Parathyroid adenoma (tissue), 2 donors: ENCODE results near the gene RGPD6.
"Not testable (repeated sequence)": the region's sequence is repeated elsewhere in the genome, so short reads cannot be mapped to it uniquely, and the experiment has no call there.

Experiments
- H2AFZ ChIP-seq: fragments of 300-600 bp; sonication (generic); one replicate; pipeline ENCODE4 v1.7.0; 2017; ENCODE audit warnings: antibody characterized with exemption, mild to moderate bottlenecking
- H3K27ac ChIP-seq: fragments of 300-600 bp; sonication (generic); one replicate; pipeline ENCODE4 v1.7.0; 2017
- H3K27me3 ChIP-seq: fragments of 300-600 bp; sonication (generic); one replicate; pipeline ENCODE4 v1.7.0; 2017; ENCODE audit warnings: low read length; ENCODE audit not compliant: control insufficient read depth, insufficient read depth
- H3K36me3 ChIP-seq: fragments of 300-600 bp; sonication (generic); one replicate; pipeline ENCODE4 v1.7.0; 2017; ENCODE audit warnings: low read length; ENCODE audit not compliant: control insufficient read depth, insufficient read depth
- H3K4me1 ChIP-seq: fragments of 300-600 bp; sonication (generic); one replicate; pipeline ENCODE4 v1.7.0; 2017; ENCODE audit warnings: control low read depth
- H3K4me2 ChIP-seq: fragments of 300-600 bp; sonication (generic); one replicate; pipeline ENCODE4 v1.7.0; 2017; ENCODE audit warnings: low read length
- H3K4me3 ChIP-seq: fragments of 300-600 bp; sonication (generic); one replicate; pipeline ENCODE4 v1.7.0; 2017; ENCODE audit warnings: low read depth, low read length
- H3K79me2 ChIP-seq: fragments of 300-600 bp; sonication (generic); one replicate; pipeline ENCODE4 v1.7.0; 2017; ENCODE audit warnings: control low read depth
- H3K9ac ChIP-seq: fragments of 300-600 bp; sonication (generic); one replicate; pipeline ENCODE4 v1.7.0; 2017; ENCODE audit warnings: mild to moderate bottlenecking
- H3K9me3 ChIP-seq: fragments of 300-600 bp; sonication (generic); one replicate; pipeline ENCODE4 v1.7.0; 2017; ENCODE audit warnings: low read length; ENCODE audit not compliant: control insufficient read depth
- donor health status: primary hyperparathyroidism.

RGPD6 gene

GRCh38 chr2:110576763-110577416 is at the start of gene RGPD6:
RGPD6 (minus strand) TSS chr2:110577222; CDS start chr2:110577024, 198 bp downstream.
- H3K4me1 ChIP-seq, H3K4me3 ChIP-seq, H3K9me3 ChIP-seq, H3K9ac ChIP-seq, H3K4me2 ChIP-seq, H3K27ac ChIP-seq, H2AFZ ChIP-seq, H3K36me3 ChIP-seq, H3K27me3 ChIP-seq, H3K79me2 ChIP-seq: not testable (repeated sequence)

- H3K79me2 ChIP-seq, H3K27me3 ChIP-seq, H3K9me3 ChIP-seq, H3K36me3 ChIP-seq, H3K4me3 ChIP-seq, H3K4me1 ChIP-seq, H3K4me2 ChIP-seq, H3K9ac ChIP-seq, H3K27ac ChIP-seq: not testable (repeated sequence)
- peak overlapping the region; percentile 50 for H2AFZ ChIP-seq
Observed at GRCh38 chr2:110619326-110619939, 42.4 kb upstream of the RGPD6 start.

- H3K36me3 ChIP-seq, H3K27me3 ChIP-seq, H3K79me2 ChIP-seq, H3K9me3 ChIP-seq, H3K4me2 ChIP-seq, H3K9ac ChIP-seq, H2AFZ ChIP-seq, H3K27ac ChIP-seq, H3K4me1 ChIP-seq, H3K4me3 ChIP-seq: not testable (repeated sequence)
Observed at GRCh38 chr2:110613927-110614326, 36.9 kb upstream of the RGPD6 start.

GRCh38 chr2:110610613-110611250 is 33.7 kb upstream of the RGPD6 start:
- H3K36me3 ChIP-seq, H3K27me3 ChIP-seq, H3K9me3 ChIP-seq, H3K4me1 ChIP-seq, H3K4me2 ChIP-seq, H3K79me2 ChIP-seq, H2AFZ ChIP-seq, H3K9ac ChIP-seq, H3K4me3 ChIP-seq, H3K27ac ChIP-seq: not testable (repeated sequence)

GRCh38 chr2:110609843-110610612 is 33.0 kb upstream of the RGPD6 start:
- not testable (repeated sequence) for H3K27ac ChIP-seq, H3K9me3 ChIP-seq, H3K36me3 ChIP-seq, H3K4me2 ChIP-seq, H3K27me3 ChIP-seq, H2AFZ ChIP-seq, H3K4me3 ChIP-seq, H3K4me1 ChIP-seq, H3K9ac ChIP-seq, H3K79me2 ChIP-seq

GRCh38 chr2:110608788-110609502 is 31.9 kb upstream of the RGPD6 start:
- H3K27me3 ChIP-seq, H3K4me2 ChIP-seq, H3K4me3 ChIP-seq, H3K36me3 ChIP-seq, H3K27ac ChIP-seq, H3K9ac ChIP-seq, H2AFZ ChIP-seq, H3K4me1 ChIP-seq, H3K79me2 ChIP-seq, H3K9me3 ChIP-seq: not testable (repeated sequence)

- not testable (repeated sequence) for H3K4me3 ChIP-seq, H3K9me3 ChIP-seq, H3K4me2 ChIP-seq, H3K27ac ChIP-seq, H3K27me3 ChIP-seq, H3K36me3 ChIP-seq, H3K4me1 ChIP-seq, H3K79me2 ChIP-seq, H2AFZ ChIP-seq, H3K9ac ChIP-seq
Observed at GRCh38 chr2:110605057-110605456, 28.0 kb upstream of the RGPD6 start.

- H3K79me2 ChIP-seq, H3K4me1 ChIP-seq, H2AFZ ChIP-seq, H3K4me3 ChIP-seq, H3K27ac ChIP-seq, H3K4me2 ChIP-seq, H3K9me3 ChIP-seq, H3K27me3 ChIP-seq, H3K9ac ChIP-seq, H3K36me3 ChIP-seq: not testable (repeated sequence)
Observed at GRCh38 chr2:110603917-110604591, 27.0 kb upstream of the RGPD6 start.

GRCh38 chr2:110602139-110602538 is 25.1 kb upstream of the RGPD6 start:
- not testable (repeated sequence) for H3K36me3 ChIP-seq, H3K9ac ChIP-seq, H3K27me3 ChIP-seq, H3K4me2 ChIP-seq, H3K9me3 ChIP-seq, H3K4me3 ChIP-seq, H3K27ac ChIP-seq, H3K4me1 ChIP-seq, H3K79me2 ChIP-seq, H2AFZ ChIP-seq

- H3K27me3 ChIP-seq, H3K4me3 ChIP-seq, H3K9ac ChIP-seq, H3K9me3 ChIP-seq, H3K36me3 ChIP-seq, H3K4me2 ChIP-seq, H3K4me1 ChIP-seq, H3K27ac ChIP-seq, H3K79me2 ChIP-seq, H2AFZ ChIP-seq: not testable (repeated sequence)
Observed at GRCh38 chr2:110591973-110592372, 15.0 kb upstream of the RGPD6 start.
